ENCODE results near the gene FXYD7. TPM values are rescaled to one million over a fixed set of nuclear protein-coding genes. Genes with fewer than 3 reads are reported as not detected.
A peak's percentile ranks its signal among the peaks of the same experiment; 100 is the strongest.

FXYD7 gene
- total RNA-seq, 2 donors from 2014 or later = 0.40 to 1.4 TPM

GRCh38 chr19:35105411-35106290 is 37.4 kb upstream of the FXYD7 start:
- peak overlapping the region; percentile 7 for H3K27ac Mint-ChIP-seq
- H3K27me3 Mint-ChIP-seq = no peaks in the 10 kb centered on the region
- H3K4me3 Mint-ChIP-seq = no peak overlapping the region
- peak; percentile 32 for ATAC-seq (replicated peaks)
- H3K4me1 Mint-ChIP-seq = no peaks in the 10 kb centered on the region
- no peaks in the 10 kb centered on the region for H3K36me3 Mint-ChIP-seq (ENCODE audit: low read depth)
- no peaks in the 10 kb centered on the region for H3K9me3 Mint-ChIP-seq

GRCh38 chr19:35106291-35106583 is 36.8 kb upstream of the FXYD7 start:
- no peaks in the 10 kb centered on the region for H3K36me3 Mint-ChIP-seq (ENCODE audit: low read depth)
- H3K27ac Mint-ChIP-seq = peak overlapping the region; percentile 7
- no peaks in the 10 kb centered on the region for H3K4me1 Mint-ChIP-seq
- no peaks in the 10 kb centered on the region for H3K27me3 Mint-ChIP-seq
- ATAC-seq (replicated peaks) = no peak
- H3K4me3 Mint-ChIP-seq = no peak overlapping the region
- no peaks in the 10 kb centered on the region for H3K9me3 Mint-ChIP-seq

GRCh38 chr19:35106898-35107541 is 36.0 kb upstream of the FXYD7 start:
- Mint-ChIP-seq H3K4me3 (no peak overlapping the region), H3K9me3 (no peaks in the 10 kb centered on the region), H3K27me3 (no peaks in the 10 kb centered on the region), H3K4me1 (no peaks in the 10 kb centered on the region), H3K27ac (peak overlapping the region; percentile 36), H3K36me3 (ENCODE audit: low read depth) (no peaks in the 10 kb centered on the region)
- ATAC-seq (replicated peaks) = no peak

- Mint-ChIP-seq H3K27me3 (no peaks in the 10 kb centered on the region), H3K9me3 (no peaks in the 10 kb centered on the region), H3K4me3 (no peak overlapping the region), H3K4me1 (no peaks in the 10 kb centered on the region), H3K27ac (peak overlapping the region; percentile 36), H3K36me3 (ENCODE audit: low read depth) (no peaks in the 10 kb centered on the region)
- peak; percentile 80 for ATAC-seq (replicated peaks)
Observed at GRCh38 chr19:35107545-35107944, 35.5 kb upstream of the FXYD7 start.

GRCh38 chr19:35108730-35109129 is 34.3 kb upstream of the FXYD7 start:
- Mint-ChIP-seq H3K36me3 (ENCODE audit: low read depth) (no peaks in the 10 kb centered on the region), H3K4me3 (no peak overlapping the region), H3K27ac (no peak overlapping the region), H3K9me3 (no peaks in the 10 kb centered on the region), H3K4me1 (no peaks in the 10 kb centered on the region), H3K27me3 (no peaks in the 10 kb centered on the region)
- no peak for ATAC-seq (replicated peaks)

- no peak for ATAC-seq (replicated peaks)
- H3K9me3 Mint-ChIP-seq = no peaks in the 10 kb centered on the region
- H3K27ac Mint-ChIP-seq = no peak overlapping the region
- H3K4me1 Mint-ChIP-seq = peaks cover 2% of the 10 kb centered on the region
- no peak overlapping the region for H3K4me3 Mint-ChIP-seq
- H3K36me3 Mint-ChIP-seq (ENCODE audit: low read depth) = no peaks in the 10 kb centered on the region
- no peaks in the 10 kb centered on the region for H3K27me3 Mint-ChIP-seq
Observed at GRCh38 chr19:35109395-35110112, 33.5 kb upstream of the FXYD7 start.

- Mint-ChIP-seq H3K4me1 (peaks cover 5% of the 10 kb centered on the region), H3K4me3 (no peak overlapping the region), H3K36me3 (ENCODE audit: low read depth) (no peaks in the 10 kb centered on the region), H3K27ac (no peak overlapping the region), H3K9me3 (no peaks in the 10 kb centered on the region), H3K27me3 (no peaks in the 10 kb centered on the region)
- no peak for ATAC-seq (replicated peaks)
Observed at GRCh38 chr19:35110974-35111373, 32.1 kb upstream of the FXYD7 start.

GRCh38 chr19:35112995-35113688 is 29.9 kb upstream of the FXYD7 start:
- ATAC-seq (replicated peaks) = no peak
- H3K36me3 Mint-ChIP-seq (ENCODE audit: low read depth) = no peaks in the 10 kb centered on the region
- H3K4me1 Mint-ChIP-seq = peaks cover 5% of the 10 kb centered on the region
- no peaks in the 10 kb centered on the region for H3K27me3 Mint-ChIP-seq
- no peak overlapping the region for H3K4me3 Mint-ChIP-seq
- no peaks in the 10 kb centered on the region for H3K9me3 Mint-ChIP-seq
- no peak overlapping the region for H3K27ac Mint-ChIP-seq

- H3K27ac Mint-ChIP-seq = no peak overlapping the region
Observed at GRCh38 chr19:35114353-35115176, 28.5 kb upstream of the FXYD7 start.

GRCh38 chr19:35115177-35115951 is 27.7 kb upstream of the FXYD7 start, which contains the start of gene FXYD3:
FXYD3 (plus strand) TSS chr19:35115823; CDS start chr19:35119377, 3,554 bp downstream.
- H3K4me3 Mint-ChIP-seq = no peak within 1 kb of the TSS
- no peaks in the 10 kb centered on the region for H3K9me3 Mint-ChIP-seq
- H3K27me3 Mint-ChIP-seq = no peaks in the 10 kb centered on the region
- peaks cover 5% of the 10 kb centered on the region for H3K4me1 Mint-ChIP-seq
- H3K27ac Mint-ChIP-seq = no peak within 1 kb of the TSS
- ATAC-seq (replicated peaks) = no peak
- H3K36me3 Mint-ChIP-seq (ENCODE audit: low read depth) = no peaks in the 10 kb centered on the region

More at GRCh38 chr19:35114353-35115176, 28.5 kb upstream of the FXYD7 start:
- no peaks in the 10 kb centered on the region for H3K36me3 Mint-ChIP-seq (ENCODE audit: low read depth)
- H3K4me3 Mint-ChIP-seq = no peak overlapping the region
- H3K9me3 Mint-ChIP-seq = no peaks in the 10 kb centered on the region
- no peaks in the 10 kb centered on the region for H3K27me3 Mint-ChIP-seq
- ATAC-seq (replicated peaks) = peak; percentile 90
- peaks cover 5% of the 10 kb centered on the region for H3K4me1 Mint-ChIP-seq

GRCh38 chr19:35116072-35116801 is 26.8 kb upstream of the FXYD7 start:
- no peak overlapping the region for H3K27ac Mint-ChIP-seq
- H3K36me3 Mint-ChIP-seq (ENCODE audit: low read depth) = no peaks in the 10 kb centered on the region
- no peaks in the 10 kb centered on the region for H3K27me3 Mint-ChIP-seq
- H3K9me3 Mint-ChIP-seq = no peaks in the 10 kb centered on the region
- no peak for ATAC-seq (replicated peaks)
- H3K4me3 Mint-ChIP-seq = no peak overlapping the region
- H3K4me1 Mint-ChIP-seq = peaks cover 5% of the 10 kb centered on the region

- H3K4me1 Mint-ChIP-seq = peaks cover 5% of the 10 kb centered on the region
- no peak overlapping the region for H3K27ac Mint-ChIP-seq
- H3K4me3 Mint-ChIP-seq = no peak overlapping the region
- no peak for ATAC-seq (replicated peaks)
- no peaks in the 10 kb centered on the region for H3K27me3 Mint-ChIP-seq
- no peaks in the 10 kb centered on the region for H3K9me3 Mint-ChIP-seq
- H3K36me3 Mint-ChIP-seq (ENCODE audit: low read depth) = no peaks in the 10 kb centered on the region
Observed at GRCh38 chr19:35117116-35117515, 25.9 kb upstream of the FXYD7 start.
